Mesothelial cell of epicardium (in vitro differentiated cells): ENCODE measurements around the gene UROD. TPM values are rescaled to one million over a fixed set of nuclear protein-coding genes. Genes with fewer than 3 reads are reported as not detected.

Experiments
- DNase-seq, 2 experiments: peaks; one replicate each; pipeline ENCODE4 v3.0.0; 2021; ENCODE audit warnings: low spot score in 2 of 2; ENCODE audit not compliant: unreplicated experiment in 2 of 2
- H3K27ac Mint-ChIP-seq: 2 replicates; pipeline ENCODE4 v1.8.0; 2021; ENCODE audit warnings: mixed read lengths
- H3K27me3 Mint-ChIP-seq: 2 replicates; pipeline ENCODE4 v1.8.0; 2021; ENCODE audit warnings: low read depth, mixed read lengths
- H3K36me3 Mint-ChIP-seq: 2 replicates; pipeline ENCODE4 v1.8.0; 2021; ENCODE audit warnings: mixed read lengths
- H3K4me1 Mint-ChIP-seq: 2 replicates; pipeline ENCODE4 v1.8.0; 2021; ENCODE audit warnings: mixed read lengths
- H3K4me3 Mint-ChIP-seq: 2 replicates; pipeline ENCODE4 v1.8.0; 2021; ENCODE audit warnings: mild to moderate bottlenecking, moderate library complexity, mixed read lengths
- H3K9me3 Mint-ChIP-seq: 2 replicates; pipeline ENCODE4 v1.8.0; 2021; ENCODE audit warnings: mixed read lengths
- CTCF ChIP-seq: fragments of 200-600 bp; sonication (generic); IDR thresholded peaks from one replicate; pipeline ENCODE4 v1.5.0; 2021; ENCODE audit warnings: antibody characterized with exemption; ENCODE audit not compliant: unreplicated experiment
- total RNA-seq: library from RNA; stranded (reverse); gene quantifications from 3 replicates; pipeline ENCODE4 v1.2.1, GENCODE V29; 2021

The UROD gene
- total RNA-seq, 1 donor from 2014 or later, result 85.6 TPM

GRCh38 chr1:45005761-45006160, 6.3 kb upstream of the UROD start:
- H3K27ac Mint-ChIP-seq, result no peak overlapping the region
- peaks cover 11% of the 10 kb centered on the region for H3K4me1 Mint-ChIP-seq
- peaks cover 29% of the 10 kb centered on the region for H3K36me3 Mint-ChIP-seq
- no peaks in the 10 kb centered on the region for H3K9me3 Mint-ChIP-seq
- H3K27me3 Mint-ChIP-seq, result no peaks in the 10 kb centered on the region
- DNase-seq, result no peak
- TF ChIP-seq CTCF, result no peak
- no peak overlapping the region for H3K4me3 Mint-ChIP-seq

GRCh38 chr1:45007311-45007710, 4.7 kb upstream of the UROD start:
- H3K4me3 Mint-ChIP-seq, result no peak overlapping the region

GRCh38 chr1:45008076-45008475, 4.0 kb upstream of the UROD start:
- Mint-ChIP-seq H3K27ac (no peak overlapping the region), H3K27me3 (no peaks in the 10 kb centered on the region), H3K4me3 (no peak overlapping the region), H3K9me3 (no peaks in the 10 kb centered on the region), H3K36me3 (peaks cover 20% of the 10 kb centered on the region), H3K4me1 (peaks cover 27% of the 10 kb centered on the region)
- no peak for DNase-seq
- no peak for TF ChIP-seq CTCF

More at GRCh38 chr1:45007311-45007710, 4.7 kb upstream of the UROD start:
- TF ChIP-seq CTCF, result no peak
- H3K4me1 Mint-ChIP-seq, result peaks cover 20% of the 10 kb centered on the region
- H3K36me3 Mint-ChIP-seq, result peaks cover 26% of the 10 kb centered on the region
- DNase-seq, result no peak
- no peak overlapping the region for H3K27ac Mint-ChIP-seq
- H3K9me3 Mint-ChIP-seq, result no peaks in the 10 kb centered on the region
- no peaks in the 10 kb centered on the region for H3K27me3 Mint-ChIP-seq

- H3K4me3 Mint-ChIP-seq, result no peak overlapping the region
- no peak for DNase-seq
- no peak overlapping the region for H3K27ac Mint-ChIP-seq
- no peaks in the 10 kb centered on the region for H3K27me3 Mint-ChIP-seq
- H3K9me3 Mint-ChIP-seq, result no peaks in the 10 kb centered on the region
- TF ChIP-seq CTCF, result no peak
- H3K36me3 Mint-ChIP-seq, result peaks cover 16% of the 10 kb centered on the region
- H3K4me1 Mint-ChIP-seq, result peaks cover 29% of the 10 kb centered on the region
Measured at GRCh38 chr1:45008516-45008915, 3.5 kb upstream of the UROD start.

- Mint-ChIP-seq H3K27me3 (no peaks in the 10 kb centered on the region), H3K36me3 (peaks cover 18% of the 10 kb centered on the region), H3K27ac (no peak overlapping the region), H3K4me1 (peaks cover 31% of the 10 kb centered on the region), H3K9me3 (no peaks in the 10 kb centered on the region), H3K4me3 (peak overlapping the region; percentile 71)
- no peak for DNase-seq
- TF ChIP-seq CTCF, result no peak
Measured at GRCh38 chr1:45009296-45009865, 2.7 kb upstream of the UROD start.
